Tibial nerve (tissue), 4 donors: ENCODE measurements around the gene SEMA3C.

ENCODE experiments used
- CTCF ChIP-seq, 5 experiments: fragments of 200-600 bp in 3 of 5; fragments of 450-650 bp in 2 of 5; sonication (generic) in 3 of 5; IDR thresholded peaks; one replicate each; pipeline ENCODE4 v1.5.1; 2016 to 2019; ENCODE audit warnings: antibody characterized with exemption in 5 of 5, mild to moderate bottlenecking in 3 of 5, moderate library complexity in 2 of 5
- EP300 ChIP-seq, 2 donors: sonication (generic); formaldehyde crosslinking; IDR thresholded peaks; one replicate each; pipeline ENCODE4 v1.6.1; 2017; ENCODE audit warnings: antibody characterized with exemption in 2 of 2, mild to moderate bottlenecking in 1 of 2

- TF ChIP-seq EP300 (IDR thresholded peaks at IDR 0.05): no peak
- no peak for TF ChIP-seq CTCF (IDR thresholded peaks at IDR 0.05)
Observed at GRCh38 chr7:80705130-80705781, 213.6 kb downstream of the SEMA3C start.
